ENCODE data around the gene SASH3.
A peak's percentile ranks its signal among the peaks of the same experiment; 100 is the strongest.
"Not testable (repeated sequence)": the region's sequence is repeated elsewhere in the genome, so short reads cannot be mapped to it uniquely, and the experiment has no call there.

The SASH3 gene

DNA sequence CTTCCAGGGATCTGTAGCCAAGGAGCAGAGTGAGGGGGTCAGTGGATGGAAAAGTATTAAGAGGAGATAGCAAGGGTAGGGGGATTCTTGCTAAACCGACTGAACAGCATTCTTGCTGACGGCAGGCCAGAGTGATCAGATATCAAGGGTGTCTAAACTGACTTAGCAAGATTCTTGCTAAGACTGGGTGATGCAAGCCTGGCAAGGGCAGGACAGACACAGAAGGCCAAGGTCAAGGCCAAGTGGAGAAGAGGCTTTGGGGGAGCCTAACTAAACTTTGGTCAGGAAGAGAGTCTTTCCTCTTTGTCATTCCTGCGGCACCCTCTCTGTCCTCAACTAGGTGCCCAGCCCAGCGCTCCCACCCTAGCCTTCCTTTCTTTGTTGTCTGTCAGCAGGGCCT lies 40.2 kb upstream of the SASH3 start:
- no peak for DNase-seq (ENCODE audit: low read depth)
- no peak overlapping the region for H3K4me3 ChIP-seq (ENCODE audit: low read length)
- TF ChIP-seq, protein P1, sequence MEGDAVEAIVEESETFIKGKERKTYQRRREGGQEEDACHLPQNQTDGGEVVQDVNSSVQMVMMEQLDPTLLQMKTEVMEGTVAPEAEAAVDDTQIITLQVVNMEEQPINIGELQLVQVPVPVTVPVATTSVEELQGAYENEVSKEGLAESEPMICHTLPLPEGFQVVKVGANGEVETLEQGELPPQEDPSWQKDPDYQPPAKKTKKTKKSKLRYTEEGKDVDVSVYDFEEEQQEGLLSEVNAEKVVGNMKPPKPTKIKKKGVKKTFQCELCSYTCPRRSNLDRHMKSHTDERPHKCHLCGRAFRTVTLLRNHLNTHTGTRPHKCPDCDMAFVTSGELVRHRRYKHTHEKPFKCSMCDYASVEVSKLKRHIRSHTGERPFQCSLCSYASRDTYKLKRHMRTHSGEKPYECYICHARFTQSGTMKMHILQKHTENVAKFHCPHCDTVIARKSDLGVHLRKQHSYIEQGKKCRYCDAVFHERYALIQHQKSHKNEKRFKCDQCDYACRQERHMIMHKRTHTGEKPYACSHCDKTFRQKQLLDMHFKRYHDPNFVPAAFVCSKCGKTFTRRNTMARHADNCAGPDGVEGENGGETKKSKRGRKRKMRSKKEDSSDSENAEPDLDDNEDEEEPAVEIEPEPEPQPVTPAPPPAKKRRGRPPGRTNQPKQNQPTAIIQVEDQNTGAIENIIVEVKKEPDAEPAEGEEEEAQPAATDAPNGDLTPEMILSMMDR (conservative IDR thresholded peaks at IDR 0.05; ENCODE audit: low read length), result no peak

DNA sequence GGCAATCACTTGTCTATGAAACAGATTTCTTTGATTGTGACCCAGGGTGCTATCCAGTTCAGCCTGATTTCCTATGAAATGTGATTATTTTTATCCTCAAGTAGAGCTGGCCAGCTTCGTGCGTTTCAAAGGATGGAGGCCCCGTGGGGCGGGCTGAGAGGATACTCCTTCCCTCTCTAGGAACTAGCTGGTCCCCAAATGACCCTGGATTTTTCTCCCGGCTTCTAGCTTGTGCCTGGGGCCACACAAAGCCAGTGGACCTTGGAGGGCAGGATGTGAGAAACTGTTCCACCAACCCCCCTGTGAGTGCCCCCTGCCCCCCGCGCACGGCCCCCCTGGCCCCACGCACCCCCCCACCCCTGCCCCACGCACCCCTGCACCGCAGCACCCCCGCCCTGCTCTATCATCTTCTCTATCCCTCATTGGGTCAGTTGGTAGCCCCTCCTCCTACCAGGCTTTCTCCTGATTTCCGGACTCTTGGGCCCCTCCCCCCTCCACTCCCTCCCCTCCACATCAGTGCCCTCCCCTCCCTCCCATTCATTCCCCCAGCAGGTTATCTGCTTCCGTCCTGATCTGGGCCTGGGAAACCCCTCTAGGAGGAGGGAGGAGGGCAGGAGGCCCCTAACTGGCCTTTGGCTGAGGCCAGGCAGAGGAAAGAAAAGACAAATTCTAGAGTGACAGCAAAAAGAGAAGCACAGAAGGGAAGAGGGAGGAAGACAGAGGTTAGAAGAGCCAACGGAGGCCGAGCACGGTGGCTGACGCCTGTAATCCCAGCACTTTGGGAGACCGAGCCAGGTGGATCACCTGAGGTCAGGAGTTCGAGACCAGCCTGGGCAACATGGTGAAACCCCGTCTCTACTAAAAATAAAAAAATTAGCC lies 37.6 kb upstream of the SASH3 start:
- no peak overlapping the region for H3K4me3 ChIP-seq (ENCODE audit: low read length)
- no peak for DNase-seq (ENCODE audit: low read depth)
- TF ChIP-seq, protein P1 (conservative IDR thresholded peaks at IDR 0.05; ENCODE audit: low read length), result no peak

DNA sequence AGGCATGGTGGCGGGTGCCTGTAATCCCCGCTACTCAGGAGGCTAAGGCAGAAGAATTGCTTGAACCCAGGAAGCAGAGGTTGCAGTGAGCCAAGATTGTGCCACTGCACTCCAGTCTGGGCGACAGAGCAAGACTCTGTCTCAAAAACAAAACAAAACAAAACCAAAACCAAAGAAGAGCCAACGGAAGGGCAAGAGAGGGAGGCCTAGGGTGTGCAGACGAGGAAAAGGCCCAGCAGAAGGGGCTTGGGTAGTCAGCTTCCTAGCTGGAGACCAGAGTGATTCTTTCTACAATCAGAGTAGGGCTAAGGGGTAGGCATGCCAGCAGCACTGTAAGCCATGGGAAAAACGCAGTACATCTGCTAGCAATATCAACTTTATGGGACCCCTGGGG lies 37.0 kb upstream of the SASH3 start:
- H3K4me3 ChIP-seq (ENCODE audit: low read length); DNase-seq (ENCODE audit: low read depth): not testable (repeated sequence)

DNA sequence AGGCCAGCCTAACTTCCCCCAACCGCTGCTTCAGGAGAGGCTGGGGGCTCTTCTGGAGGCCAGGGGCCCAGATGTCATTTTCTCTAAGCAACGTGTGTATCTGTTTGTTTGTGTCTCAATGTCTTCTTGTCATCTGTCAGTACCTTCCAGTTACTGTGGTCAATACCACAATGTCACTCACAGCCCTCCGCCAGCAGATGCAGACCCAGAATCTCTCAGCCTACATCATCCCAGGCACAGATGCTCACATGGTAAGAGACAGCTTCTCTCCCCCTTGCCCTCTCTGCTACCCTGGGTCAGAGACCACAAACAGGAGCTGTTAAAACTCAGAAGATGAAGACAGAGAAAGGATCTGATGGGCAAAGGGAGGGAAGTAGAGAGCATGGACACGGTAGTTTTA lies 35.9 kb upstream of the SASH3 start:
- DNase-seq (ENCODE audit: low read depth), result no peak
- TF ChIP-seq, protein P1 (conservative IDR thresholded peaks at IDR 0.05; ENCODE audit: low read length), result no peak
- no peak overlapping the region for H3K4me3 ChIP-seq (ENCODE audit: low read length)

DNA sequence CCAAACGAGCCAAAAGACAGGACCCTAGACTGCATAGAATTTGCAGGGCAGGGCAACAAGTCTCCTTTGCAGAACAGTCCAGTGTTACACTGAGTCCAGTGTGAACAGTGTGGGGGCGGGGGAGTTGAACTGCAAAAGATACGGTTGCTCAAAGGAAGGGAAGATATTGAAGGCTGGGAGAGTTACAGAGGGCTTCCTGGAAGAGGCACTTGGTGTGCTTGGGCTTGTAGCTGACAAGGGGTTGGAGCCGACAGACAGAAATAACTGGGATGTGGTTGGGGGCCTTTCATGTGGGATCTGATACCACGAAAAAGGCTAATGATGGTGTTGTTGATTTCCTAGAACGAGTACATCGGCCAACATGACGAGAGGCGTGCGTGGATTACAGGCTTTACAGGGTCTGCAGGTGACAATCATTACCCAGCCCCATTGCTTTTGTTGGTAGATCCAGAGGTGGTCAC lies 34.9 kb upstream of the SASH3 start:
- no peak overlapping the region for H3K4me3 ChIP-seq (ENCODE audit: low read length)
- DNase-seq (ENCODE audit: low read depth), result no peak
- TF ChIP-seq, protein P1 (conservative IDR thresholded peaks at IDR 0.05; ENCODE audit: low read length), result no peak

DNA sequence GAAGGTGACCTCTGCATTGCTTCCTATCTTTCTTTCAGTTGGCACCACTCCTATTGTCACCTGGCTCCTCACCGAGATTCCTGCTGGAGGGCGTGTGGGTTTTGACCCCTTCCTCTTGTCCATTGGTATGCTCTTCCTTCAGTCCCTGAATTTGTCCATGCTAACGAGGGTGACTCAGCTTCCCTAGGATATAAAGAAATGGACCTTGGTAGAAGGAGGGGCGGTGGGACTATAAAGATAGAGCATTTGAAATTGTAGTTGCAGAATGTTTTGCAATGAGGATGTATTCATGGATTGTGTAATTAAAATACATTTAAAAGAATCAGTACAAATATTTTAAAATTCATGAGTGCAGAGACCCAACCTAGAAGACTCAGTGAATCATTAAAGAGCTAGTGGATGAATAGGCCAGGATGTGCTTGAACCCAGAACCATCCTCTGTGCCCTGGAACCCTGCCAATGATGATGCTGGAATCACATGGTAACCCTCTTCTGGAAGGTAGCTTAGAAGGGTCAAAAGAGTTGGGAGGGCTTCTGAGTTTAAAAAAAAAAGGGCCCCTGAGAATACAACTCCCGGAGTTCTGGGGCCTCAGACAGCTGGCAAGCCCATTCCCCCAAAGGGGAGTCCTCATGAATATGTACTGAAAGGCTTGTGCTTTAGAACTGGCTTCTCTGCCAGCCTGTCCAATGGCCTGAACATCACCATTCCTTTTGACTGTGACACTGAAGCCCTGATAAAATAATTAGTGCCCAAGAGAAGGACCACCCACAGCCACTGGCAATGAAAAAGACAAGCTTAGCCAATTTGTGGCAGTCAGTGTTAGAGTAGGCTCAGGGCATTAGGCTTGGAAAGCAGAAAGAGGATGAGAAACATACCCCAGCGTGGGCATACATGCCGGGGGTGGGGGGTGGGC lies 32.9 kb upstream of the SASH3 start:
- no peak overlapping the region for H3K4me3 ChIP-seq (ENCODE audit: low read length)
- TF ChIP-seq, protein P1 (conservative IDR thresholded peaks at IDR 0.05; ENCODE audit: low read length), result no peak
- peak; percentile 4 for DNase-seq (ENCODE audit: low read depth)

DNA sequence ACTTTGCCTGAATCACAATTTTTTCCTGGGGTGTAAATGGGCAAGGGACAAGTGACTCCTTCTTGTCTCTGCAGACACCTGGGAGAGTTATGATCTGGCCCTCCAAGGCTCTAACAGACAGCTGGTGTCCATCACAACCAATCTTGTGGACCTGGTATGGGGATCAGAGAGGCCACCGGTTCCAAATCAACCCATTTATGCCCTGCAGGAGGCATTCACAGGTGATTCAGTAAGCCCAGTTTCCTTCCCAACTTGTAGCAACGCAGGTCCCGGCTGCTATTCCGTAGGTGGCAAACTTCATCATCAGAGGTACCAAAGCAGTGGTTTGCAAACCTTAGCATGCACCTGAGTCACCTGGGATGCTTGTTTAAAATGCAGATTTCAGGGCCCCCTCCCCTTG lies 32.2 kb upstream of the SASH3 start:
- TF ChIP-seq, protein P1 (conservative IDR thresholded peaks at IDR 0.05; ENCODE audit: low read length), result no peak
- no peak for DNase-seq (ENCODE audit: low read depth)
- no peak overlapping the region for H3K4me3 ChIP-seq (ENCODE audit: low read length)

Measured in AG10803 (cell line).